WERI-Rb-1 (cell line): ENCODE data around the gene SPDYC.

Experiments
- DNase-seq: peaks from one replicate; pipeline ENCODE4 v3.0.0-alpha.2; 2020
- H3K27ac ChIP-seq: fragments of 250-450 bp; sonication (Bioruptor Pico); 2 replicates; pipeline ENCODE4 v1.5.1; 2020; ENCODE audit warnings: mild to moderate bottlenecking, moderate library complexity
- H3K27me3 ChIP-seq: fragments of 250-450 bp; sonication (Bioruptor Pico); 2 replicates; pipeline ENCODE4 v1.5.1; 2021; ENCODE audit warnings: mild to moderate bottlenecking, low read depth, moderate library complexity; ENCODE audit not compliant: insufficient read depth, severe bottlenecking
- H3K36me3 ChIP-seq: fragments of 250-450 bp; sonication (Bioruptor Pico); 2 replicates; pipeline ENCODE4 v1.5.1; 2020; ENCODE audit warnings: mild to moderate bottlenecking, moderate library complexity
- H3K4me3 ChIP-seq: 2 replicates; pipeline ENCODE4 v1.5.1; 2011; ENCODE audit warnings: low read depth, mild to moderate bottlenecking, control low read depth, low read length
- H3K9me3 ChIP-seq: fragments of 250-450 bp; sonication (Bioruptor Pico); 2 replicates; pipeline ENCODE4 v1.5.1; 2021; ENCODE audit warnings: mild to moderate bottlenecking, moderate library complexity; ENCODE audit not compliant: severe bottlenecking
- CTCF ChIP-seq: IDR thresholded peaks from 2 replicates; pipeline ENCODE4 v1.5.1; 2011; ENCODE audit warnings: low read depth, mild to moderate bottlenecking, control low read depth, inconsistent platforms, low read length

Gene SPDYC

GRCh38 chr11:65132988-65133700 lies 36.9 kb upstream of the SPDYC start:
- Histone ChIP-seq H3K9me3 (no peaks in the 10 kb centered on the region), H3K27me3 (no peaks in the 10 kb centered on the region), H3K4me3 (peak overlapping the region; percentile 65), H3K36me3 (peaks cover 47% of the 10 kb centered on the region), H3K27ac (no peak overlapping the region; the same call in 1 of the 2 replicates)
- DNase-seq, result peak; percentile 62
- TF ChIP-seq CTCF, result no peak

- no peak for TF ChIP-seq CTCF
- no peaks in the 10 kb centered on the region for H3K9me3 ChIP-seq
- peak overlapping the region; percentile 100 for H3K27ac ChIP-seq
- no peak for DNase-seq
- peaks cover 42% of the 10 kb centered on the region for H3K36me3 ChIP-seq
- no peaks in the 10 kb centered on the region for H3K27me3 ChIP-seq
- peak overlapping the region; percentile 65 for H3K4me3 ChIP-seq
Measured at GRCh38 chr11:65133724-65134123, 36.3 kb upstream of the SPDYC start.

GRCh38 chr11:65134240-65134951 lies 35.6 kb upstream of the SPDYC start, which contains the start of gene SYVN1:
SYVN1 (minus strand) TSS chr11:65134519; CDS start chr11:65133601, 918 bp downstream.
- Histone ChIP-seq H3K36me3 (peaks cover 35% of the 10 kb centered on the region), H3K27ac (peak within 1 kb of the TSS; percentile 100), H3K27me3 (no peaks in the 10 kb centered on the region), H3K9me3 (no peaks in the 10 kb centered on the region), H3K4me3 (peak within 1 kb of the TSS; percentile 65)
- peak; percentile 90 for DNase-seq
- TF ChIP-seq CTCF, result no peak

- H3K36me3 ChIP-seq, result peaks cover 28% of the 10 kb centered on the region
- TF ChIP-seq CTCF, result no peak
- H3K27me3 ChIP-seq, result no peaks in the 10 kb centered on the region
- H3K9me3 ChIP-seq, result no peaks in the 10 kb centered on the region
- peak overlapping the region; percentile 65 for H3K4me3 ChIP-seq
- H3K27ac ChIP-seq, result peak overlapping the region; percentile 100
- peak; percentile 96 for DNase-seq
Measured at GRCh38 chr11:65134952-65135632, 34.9 kb upstream of the SPDYC start.

DNA sequence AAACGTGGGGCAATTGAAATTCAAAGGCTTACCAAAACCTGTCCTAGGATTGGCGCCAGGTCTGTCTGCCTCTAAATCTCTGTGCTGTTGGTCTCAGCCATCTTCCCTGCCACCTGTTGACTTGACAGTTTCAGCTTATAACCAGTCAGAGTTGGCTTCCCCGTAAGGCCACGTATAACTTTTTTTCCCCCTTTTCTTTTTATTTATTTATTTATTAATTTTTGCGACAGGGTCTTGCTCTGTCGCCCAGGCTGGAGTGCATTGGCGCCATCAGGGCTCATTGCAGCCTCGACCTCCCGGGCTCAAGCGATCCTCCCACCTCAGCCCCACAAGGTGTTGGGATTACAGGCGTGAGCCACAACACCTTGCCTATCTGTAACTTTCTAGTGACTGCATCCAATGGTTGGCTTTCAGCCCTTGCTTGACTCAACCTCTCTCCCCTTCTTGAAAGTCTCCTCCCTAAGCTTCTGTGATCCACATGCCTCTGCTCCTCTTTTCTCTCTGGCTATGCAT lies 34.3 kb upstream of the SPDYC start:
- no peak for TF ChIP-seq CTCF
- Histone ChIP-seq H3K36me3 (peaks cover 24% of the 10 kb centered on the region), H3K27me3 (no peaks in the 10 kb centered on the region), H3K9me3 (no peaks in the 10 kb centered on the region), H3K27ac (peak overlapping the region; percentile 100), H3K4me3 (peak overlapping the region; percentile 65)
- DNase-seq, result peak; percentile 56
